Neural cell (in vitro differentiated cells): Measurements from ENCODE around the gene INPP5D.

Experiments
- EZH2 ChIP-seq: fragments of 200-600, 300-800 bp; shearing (Covaris generic), sonication (generic); IDR thresholded peaks from 2 replicates; pipeline ENCODE4 v1.6.1; 2014; ENCODE audit warnings: antibody characterized with exemption, low read length, borderline replicate concordance, mild to moderate bottlenecking; ENCODE audit not compliant: insufficient read depth, poor library complexity, severe bottlenecking
- MXI1 ChIP-seq: fragments of 450-650 bp; conservative IDR thresholded peaks from 2 replicates; pipeline ENCODE4 v1.6.1; 2014; ENCODE audit warnings: antibody characterized with exemption, mild to moderate bottlenecking; ENCODE audit not compliant: poor library complexity, severe bottlenecking
- POLR2AphosphoS5 ChIP-seq: IDR thresholded peaks from 2 replicates; pipeline ENCODE4 v1.6.1; 2012
- TAF1 ChIP-seq: IDR thresholded peaks from 2 replicates; pipeline ENCODE4 v1.6.1; 2012; ENCODE audit warnings: low read depth
- TF ChIP-seq, protein P1 (sequence below): fragments of 450-650 bp; IDR thresholded peaks from 2 replicates; pipeline ENCODE4 v1.5.1; 2014; ENCODE audit warnings: antibody characterized with exemption, mild to moderate bottlenecking, moderate library complexity; ENCODE audit not compliant: poor library complexity, severe bottlenecking
- TF ChIP-seq, protein P2 (sequence below): IDR thresholded peaks from 2 replicates; pipeline ENCODE4 v1.6.1; 2012; ENCODE audit warnings: borderline replicate concordance

DNA sequence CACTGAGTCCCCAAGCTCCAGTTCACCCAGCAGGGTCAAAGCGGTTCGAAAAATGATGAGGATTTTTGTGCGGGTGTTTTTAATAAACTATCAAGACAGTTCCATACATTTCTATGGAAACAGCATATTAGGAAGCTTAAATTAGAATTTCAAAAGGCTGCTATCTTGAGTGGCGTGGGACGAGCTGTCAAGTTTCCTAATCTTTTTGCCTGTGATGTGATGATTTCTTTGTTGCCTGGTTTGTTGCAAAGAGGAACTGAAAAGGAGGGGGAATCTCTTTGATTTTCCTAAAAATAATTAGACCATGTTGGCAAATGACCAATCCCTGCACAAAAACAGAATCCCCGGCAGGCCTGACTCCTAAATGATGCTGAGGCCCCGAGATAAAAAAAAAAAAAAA is 125.2 kb downstream of the INPP5D start:
- TF ChIP-seq, protein P1, sequence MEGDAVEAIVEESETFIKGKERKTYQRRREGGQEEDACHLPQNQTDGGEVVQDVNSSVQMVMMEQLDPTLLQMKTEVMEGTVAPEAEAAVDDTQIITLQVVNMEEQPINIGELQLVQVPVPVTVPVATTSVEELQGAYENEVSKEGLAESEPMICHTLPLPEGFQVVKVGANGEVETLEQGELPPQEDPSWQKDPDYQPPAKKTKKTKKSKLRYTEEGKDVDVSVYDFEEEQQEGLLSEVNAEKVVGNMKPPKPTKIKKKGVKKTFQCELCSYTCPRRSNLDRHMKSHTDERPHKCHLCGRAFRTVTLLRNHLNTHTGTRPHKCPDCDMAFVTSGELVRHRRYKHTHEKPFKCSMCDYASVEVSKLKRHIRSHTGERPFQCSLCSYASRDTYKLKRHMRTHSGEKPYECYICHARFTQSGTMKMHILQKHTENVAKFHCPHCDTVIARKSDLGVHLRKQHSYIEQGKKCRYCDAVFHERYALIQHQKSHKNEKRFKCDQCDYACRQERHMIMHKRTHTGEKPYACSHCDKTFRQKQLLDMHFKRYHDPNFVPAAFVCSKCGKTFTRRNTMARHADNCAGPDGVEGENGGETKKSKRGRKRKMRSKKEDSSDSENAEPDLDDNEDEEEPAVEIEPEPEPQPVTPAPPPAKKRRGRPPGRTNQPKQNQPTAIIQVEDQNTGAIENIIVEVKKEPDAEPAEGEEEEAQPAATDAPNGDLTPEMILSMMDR, result no peak
- TF ChIP-seq MXI1 (no peak), POLR2AphosphoS5 (no peak), TAF1 (no peak), EZH2 (no peak)
- TF ChIP-seq, protein P2, sequence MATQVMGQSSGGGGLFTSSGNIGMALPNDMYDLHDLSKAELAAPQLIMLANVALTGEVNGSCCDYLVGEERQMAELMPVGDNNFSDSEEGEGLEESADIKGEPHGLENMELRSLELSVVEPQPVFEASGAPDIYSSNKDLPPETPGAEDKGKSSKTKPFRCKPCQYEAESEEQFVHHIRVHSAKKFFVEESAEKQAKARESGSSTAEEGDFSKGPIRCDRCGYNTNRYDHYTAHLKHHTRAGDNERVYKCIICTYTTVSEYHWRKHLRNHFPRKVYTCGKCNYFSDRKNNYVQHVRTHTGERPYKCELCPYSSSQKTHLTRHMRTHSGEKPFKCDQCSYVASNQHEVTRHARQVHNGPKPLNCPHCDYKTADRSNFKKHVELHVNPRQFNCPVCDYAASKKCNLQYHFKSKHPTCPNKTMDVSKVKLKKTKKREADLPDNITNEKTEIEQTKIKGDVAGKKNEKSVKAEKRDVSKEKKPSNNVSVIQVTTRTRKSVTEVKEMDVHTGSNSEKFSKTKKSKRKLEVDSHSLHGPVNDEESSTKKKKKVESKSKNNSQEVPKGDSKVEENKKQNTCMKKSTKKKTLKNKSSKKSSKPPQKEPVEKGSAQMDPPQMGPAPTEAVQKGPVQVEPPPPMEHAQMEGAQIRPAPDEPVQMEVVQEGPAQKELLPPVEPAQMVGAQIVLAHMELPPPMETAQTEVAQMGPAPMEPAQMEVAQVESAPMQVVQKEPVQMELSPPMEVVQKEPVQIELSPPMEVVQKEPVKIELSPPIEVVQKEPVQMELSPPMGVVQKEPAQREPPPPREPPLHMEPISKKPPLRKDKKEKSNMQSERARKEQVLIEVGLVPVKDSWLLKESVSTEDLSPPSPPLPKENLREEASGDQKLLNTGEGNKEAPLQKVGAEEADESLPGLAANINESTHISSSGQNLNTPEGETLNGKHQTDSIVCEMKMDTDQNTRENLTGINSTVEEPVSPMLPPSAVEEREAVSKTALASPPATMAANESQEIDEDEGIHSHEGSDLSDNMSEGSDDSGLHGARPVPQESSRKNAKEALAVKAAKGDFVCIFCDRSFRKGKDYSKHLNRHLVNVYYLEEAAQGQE, result no peak
